Measurements from ENCODE around the gene IGF2BP2. TPM values are rescaled to one million over a fixed set of nuclear protein-coding genes. Genes with fewer than 3 reads are reported as not detected.

IGF2BP2 gene
- total and polyA plus RNA-seq, 5 donors from 2014 or later: 3.6 TPM; not detected in 4

DNA sequence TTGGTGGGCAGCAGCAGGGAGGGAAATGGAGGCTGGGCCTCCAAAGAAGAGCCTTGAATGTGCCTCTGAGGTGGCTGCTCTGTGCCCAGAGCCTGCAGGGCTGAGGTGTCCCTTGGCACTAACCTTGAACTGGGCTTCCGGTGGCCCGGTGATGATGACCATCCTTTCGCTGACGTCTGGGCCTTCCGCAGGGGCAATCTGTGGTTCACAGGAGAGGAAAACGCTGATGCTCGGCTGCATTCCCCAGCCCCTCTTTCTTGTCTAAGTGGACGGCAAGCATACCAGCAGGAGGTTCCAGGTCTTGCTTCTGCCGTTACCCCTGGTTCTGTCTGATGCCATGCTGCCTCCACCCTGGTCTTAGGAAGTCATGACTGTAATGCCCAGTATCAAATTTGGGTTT, 172.9 kb downstream of the IGF2BP2 start:
- Mint-ChIP-seq H3K4me1 (no peaks in the 10 kb centered on the region), H3K9me3 (no peaks in the 10 kb centered on the region), H3K4me3 (no peak overlapping the region), H3K36me3 (no peaks in the 10 kb centered on the region), H3K27me3 (peaks cover 14% of the 10 kb centered on the region), H3K27ac (no peak overlapping the region)
- Histone ChIP-seq H3K36me3 (ENCODE audit: control insufficient read depth, insufficient read depth, low read length) (no peaks in the 10 kb centered on the region), H3K9me3 (ENCODE audit: control insufficient read depth in 2 of 2, low read length in 2 of 2) (no peaks in the 10 kb centered on the region), H3K27me3 (ENCODE audit: control insufficient read depth, insufficient read depth, low read length) (no peaks in the 10 kb centered on the region), H3K27ac (ENCODE audit: insufficient read depth, low read length, poor library complexity, severe bottlenecking) (no peak overlapping the region), H3K4me1 (ENCODE audit: control insufficient read depth, insufficient read depth, low read length, poor library complexity, severe bottlenecking) (no peaks in the 10 kb centered on the region), H3K4me3 (ENCODE audit: low read depth, low read length) (no peak overlapping the region)
- DNase-seq (no peak), ATAC-seq (ENCODE audit: low read depth in 2 of 2) (no peak)

DNA sequence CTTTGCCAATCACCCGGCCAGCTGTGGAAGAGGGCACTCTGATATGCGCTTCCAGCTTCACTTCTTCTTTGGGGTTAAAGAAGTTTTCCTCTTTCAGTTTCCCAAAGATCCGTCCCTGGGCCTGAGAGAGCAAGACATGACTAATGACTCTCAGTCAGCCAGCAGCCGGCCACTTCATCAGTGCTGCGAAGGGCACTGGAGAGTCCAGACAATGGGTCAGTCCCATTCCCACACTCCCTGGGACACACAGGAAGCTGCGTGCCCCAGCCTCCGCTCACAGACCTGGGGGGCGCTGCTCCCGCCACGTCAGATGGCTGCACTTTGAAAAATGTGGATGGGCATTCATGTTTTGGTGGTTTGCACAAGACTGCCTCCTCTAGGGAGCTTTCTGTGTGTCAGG, 175.4 kb downstream of the IGF2BP2 start:
- no peak overlapping the region for H3K4me3 Mint-ChIP-seq
- Histone ChIP-seq H3K4me1 (ENCODE audit: control insufficient read depth, insufficient read depth, low read length, poor library complexity, severe bottlenecking) (no peaks in the 10 kb centered on the region), H3K36me3 (ENCODE audit: control insufficient read depth, insufficient read depth, low read length) (no peaks in the 10 kb centered on the region), H3K27ac (ENCODE audit: insufficient read depth, low read length, poor library complexity, severe bottlenecking) (no peak overlapping the region), H3K4me3 (ENCODE audit: low read depth, low read length) (no peak overlapping the region), H3K9me3 (ENCODE audit: control insufficient read depth in 2 of 2, low read length in 2 of 2) (no peaks in the 10 kb centered on the region), H3K27me3 (ENCODE audit: control insufficient read depth, insufficient read depth, low read length) (no peaks in the 10 kb centered on the region)
- ATAC-seq (ENCODE audit: low read depth in 2 of 2) (no peak), DNase-seq (no peak)
- H3K9me3 Mint-ChIP-seq: peaks cover 0 to 3% (median 0%) of the 10 kb centered on the region in 7 donors
- no peaks in the 10 kb centered on the region for H3K36me3 Mint-ChIP-seq
- H3K27me3 Mint-ChIP-seq: peaks cover 14% of the 10 kb centered on the region
- no peak overlapping the region for H3K27ac Mint-ChIP-seq
- H3K4me1 Mint-ChIP-seq: no peaks in the 10 kb centered on the region

DNA sequence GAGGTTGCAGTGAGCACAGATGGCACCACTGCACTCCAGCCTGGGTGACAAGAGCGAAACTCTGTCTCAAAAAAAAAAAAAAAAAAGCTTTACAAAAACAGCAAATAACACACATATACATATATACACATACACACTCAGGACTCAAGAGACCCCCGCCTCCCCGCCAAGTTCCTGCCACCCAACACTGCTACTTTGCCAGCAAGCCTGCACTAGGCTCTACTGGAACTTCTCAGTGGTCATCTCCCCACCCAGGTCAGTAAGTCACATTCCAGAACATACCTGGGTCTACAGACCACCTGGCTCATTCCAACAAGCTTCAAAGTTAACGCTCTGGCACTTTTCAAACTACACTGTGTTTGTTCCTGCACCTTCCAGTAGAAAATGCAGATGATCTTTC, 176.4 kb downstream of the IGF2BP2 start:
- no peaks in the 10 kb centered on the region for H3K36me3 ChIP-seq (ENCODE audit: control insufficient read depth, insufficient read depth, low read length)
- ATAC-seq (ENCODE audit: low read depth in 2 of 2) (no peak), DNase-seq (no peak)
- peaks cover 0 to 3% (median 0%) of the 10 kb centered on the region in 7 donors for H3K9me3 Mint-ChIP-seq
- H3K27me3 ChIP-seq (ENCODE audit: control insufficient read depth, insufficient read depth, low read length): no peaks in the 10 kb centered on the region
- no peaks in the 10 kb centered on the region for H3K9me3 ChIP-seq (ENCODE audit: control insufficient read depth in 2 of 2, low read length in 2 of 2)
- H3K27ac Mint-ChIP-seq: no peak overlapping the region
- peak overlapping the region in 1 of 4 donors; percentile 56 for H3K4me3 Mint-ChIP-seq
- H3K27me3 Mint-ChIP-seq: peaks cover 14% of the 10 kb centered on the region
- H3K36me3 Mint-ChIP-seq: no peaks in the 10 kb centered on the region
- H3K4me1 Mint-ChIP-seq: no peaks in the 10 kb centered on the region
- H3K4me1 ChIP-seq (ENCODE audit: control insufficient read depth, insufficient read depth, low read length, poor library complexity, severe bottlenecking): no peaks in the 10 kb centered on the region
- no peak overlapping the region for H3K4me3 ChIP-seq (ENCODE audit: low read depth, low read length)
- no peak overlapping the region for H3K27ac ChIP-seq (ENCODE audit: insufficient read depth, low read length, poor library complexity, severe bottlenecking)

DNA sequence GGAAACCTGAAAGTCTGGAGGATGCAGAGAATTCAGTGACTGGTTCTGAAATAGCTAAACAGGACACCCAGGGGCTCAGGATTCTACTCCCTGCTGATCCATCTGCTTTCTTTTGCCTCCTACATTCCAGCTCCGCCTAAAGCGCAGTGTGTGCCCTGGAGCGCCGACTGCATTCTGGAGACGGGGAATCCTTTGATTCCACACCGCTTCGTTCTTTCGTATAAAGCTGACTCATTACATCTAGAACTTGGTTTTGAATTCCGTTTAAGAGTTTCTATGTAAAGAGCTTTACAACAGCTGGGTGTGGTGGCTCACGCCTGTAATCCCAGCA, 177.0 kb downstream of the IGF2BP2 start:
- Histone ChIP-seq H3K4me3 (ENCODE audit: low read depth, low read length) (no peak overlapping the region), H3K27ac (ENCODE audit: insufficient read depth, low read length, poor library complexity, severe bottlenecking) (no peak overlapping the region), H3K27me3 (ENCODE audit: control insufficient read depth, insufficient read depth, low read length) (no peaks in the 10 kb centered on the region), H3K4me1 (ENCODE audit: control insufficient read depth, insufficient read depth, low read length, poor library complexity, severe bottlenecking) (no peaks in the 10 kb centered on the region), H3K9me3 (ENCODE audit: control insufficient read depth in 2 of 2, low read length in 2 of 2) (no peaks in the 10 kb centered on the region), H3K36me3 (ENCODE audit: control insufficient read depth, insufficient read depth, low read length) (no peaks in the 10 kb centered on the region)
- Mint-ChIP-seq H3K36me3 (no peaks in the 10 kb centered on the region), H3K4me3 (no peak overlapping the region), H3K27ac (no peak overlapping the region), H3K4me1 (no peaks in the 10 kb centered on the region), H3K27me3 (peaks cover 14% of the 10 kb centered on the region), H3K9me3 (peaks cover 0 to 3% (median 0%) of the 10 kb centered on the region in 7 donors)
- no peak for DNase-seq
- no peak for ATAC-seq (ENCODE audit: low read depth in 2 of 2)

DNA sequence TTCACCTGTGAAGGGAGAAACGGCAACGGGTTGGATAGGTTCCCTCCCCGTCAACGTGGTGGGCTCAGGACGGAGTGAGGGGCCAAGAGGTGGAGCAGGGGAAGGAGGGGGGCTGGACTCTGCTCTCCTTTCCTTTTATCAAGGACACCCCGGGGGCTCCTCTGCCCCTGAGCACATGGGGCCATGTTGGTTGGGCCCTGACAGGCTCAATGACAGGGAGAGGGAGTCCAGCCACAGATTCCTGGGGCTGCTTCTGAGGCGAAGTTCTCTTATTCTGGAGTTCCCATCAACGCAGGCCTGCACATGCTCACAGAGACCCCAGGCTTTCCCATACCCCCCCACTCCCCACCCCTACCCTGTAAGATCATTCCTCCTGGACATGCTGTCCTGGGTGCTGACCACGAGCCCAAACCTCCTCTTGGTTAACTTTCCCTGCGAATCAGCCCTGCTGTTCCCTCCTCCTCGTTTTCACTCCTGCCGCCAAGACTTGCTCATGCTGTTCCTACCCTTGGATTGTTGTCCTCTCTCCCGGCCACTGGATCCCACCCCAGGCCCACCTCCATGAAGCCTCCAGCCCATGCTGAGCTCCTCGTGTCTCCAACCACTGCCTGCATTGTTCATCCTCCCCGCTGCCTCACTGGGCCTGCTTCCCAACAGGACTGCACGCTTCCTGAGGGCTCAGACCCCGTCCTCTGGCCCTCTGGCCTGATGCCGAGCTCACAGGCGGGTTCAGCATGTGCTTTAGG, 177.5 kb downstream of the IGF2BP2 start:
- Mint-ChIP-seq H3K27ac (no peak overlapping the region), H3K27me3 (peaks cover 10% of the 10 kb centered on the region), H3K4me1 (no peaks in the 10 kb centered on the region), H3K4me3 (no peak overlapping the region), H3K36me3 (no peaks in the 10 kb centered on the region), H3K9me3 (peaks cover 0 to 3% (median 0%) of the 10 kb centered on the region in 7 donors)
- no peak overlapping the region for H3K27ac ChIP-seq (ENCODE audit: insufficient read depth, low read length, poor library complexity, severe bottlenecking)
- H3K4me3 ChIP-seq (ENCODE audit: low read depth, low read length): no peak overlapping the region
- no peaks in the 10 kb centered on the region for H3K9me3 ChIP-seq (ENCODE audit: control insufficient read depth in 2 of 2, low read length in 2 of 2)
- no peak for DNase-seq
- ATAC-seq (ENCODE audit: low read depth in 2 of 2): no peak
- no peaks in the 10 kb centered on the region for H3K27me3 ChIP-seq (ENCODE audit: control insufficient read depth, insufficient read depth, low read length)
- no peaks in the 10 kb centered on the region for H3K36me3 ChIP-seq (ENCODE audit: control insufficient read depth, insufficient read depth, low read length)
- H3K4me1 ChIP-seq (ENCODE audit: control insufficient read depth, insufficient read depth, low read length, poor library complexity, severe bottlenecking): no peaks in the 10 kb centered on the region

DNA sequence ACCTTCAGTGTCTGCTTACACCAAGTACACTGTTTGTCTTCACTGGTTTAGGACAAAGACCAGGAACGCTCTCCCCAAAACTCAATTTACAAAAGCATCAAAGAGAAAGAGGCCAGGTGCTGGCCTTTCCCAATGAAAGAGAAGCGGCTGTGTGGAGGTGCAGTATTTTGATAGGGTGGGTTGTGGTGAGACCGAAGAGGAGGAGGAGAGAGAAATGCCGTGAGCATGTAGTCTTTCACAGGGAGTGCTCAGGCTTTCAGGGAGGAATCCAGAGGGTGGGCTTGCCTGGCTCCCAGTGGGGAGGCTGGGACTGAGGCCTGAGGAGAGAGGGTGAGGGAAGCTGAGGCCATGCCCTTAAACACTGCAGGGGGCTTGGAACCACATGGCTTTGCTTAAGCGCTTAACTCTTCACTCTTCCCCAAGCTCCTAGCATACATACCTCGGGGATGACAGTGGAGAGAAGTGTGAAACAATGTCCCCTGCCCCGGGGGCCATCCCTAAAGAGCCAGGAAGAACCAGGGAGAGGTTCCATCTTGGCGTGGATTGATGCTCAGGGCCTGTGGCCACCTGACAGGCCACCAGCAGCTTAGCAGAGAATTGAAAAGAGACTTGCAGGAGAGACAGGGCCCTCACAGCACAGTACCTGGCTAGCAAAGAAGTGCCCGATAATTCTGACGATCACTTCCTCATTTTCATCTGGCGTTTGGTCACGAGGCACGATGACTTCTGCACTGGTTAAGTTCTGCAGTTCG, 178.3 kb downstream of the IGF2BP2 start:
- no peaks in the 10 kb centered on the region for H3K4me1 ChIP-seq (ENCODE audit: control insufficient read depth, insufficient read depth, low read length, poor library complexity, severe bottlenecking)
- Mint-ChIP-seq H3K27me3 (peaks cover 8% of the 10 kb centered on the region), H3K4me1 (no peaks in the 10 kb centered on the region), H3K36me3 (no peaks in the 10 kb centered on the region), H3K27ac (peak overlapping the region in 1 of 3 donors; percentile 32), H3K9me3 (peaks cover 0 to 3% (median 0%) of the 10 kb centered on the region in 7 donors), H3K4me3 (no peak overlapping the region)
- H3K9me3 ChIP-seq (ENCODE audit: control insufficient read depth in 2 of 2, low read length in 2 of 2): no peaks in the 10 kb centered on the region
- no peak for DNase-seq
- no peaks in the 10 kb centered on the region for H3K36me3 ChIP-seq (ENCODE audit: control insufficient read depth, insufficient read depth, low read length)
- H3K4me3 ChIP-seq (ENCODE audit: low read depth, low read length): no peak overlapping the region
- H3K27me3 ChIP-seq (ENCODE audit: control insufficient read depth, insufficient read depth, low read length): no peaks in the 10 kb centered on the region
- ATAC-seq (ENCODE audit: low read depth in 2 of 2): no peak
- H3K27ac ChIP-seq (ENCODE audit: insufficient read depth, low read length, poor library complexity, severe bottlenecking): no peak overlapping the region

DNA sequence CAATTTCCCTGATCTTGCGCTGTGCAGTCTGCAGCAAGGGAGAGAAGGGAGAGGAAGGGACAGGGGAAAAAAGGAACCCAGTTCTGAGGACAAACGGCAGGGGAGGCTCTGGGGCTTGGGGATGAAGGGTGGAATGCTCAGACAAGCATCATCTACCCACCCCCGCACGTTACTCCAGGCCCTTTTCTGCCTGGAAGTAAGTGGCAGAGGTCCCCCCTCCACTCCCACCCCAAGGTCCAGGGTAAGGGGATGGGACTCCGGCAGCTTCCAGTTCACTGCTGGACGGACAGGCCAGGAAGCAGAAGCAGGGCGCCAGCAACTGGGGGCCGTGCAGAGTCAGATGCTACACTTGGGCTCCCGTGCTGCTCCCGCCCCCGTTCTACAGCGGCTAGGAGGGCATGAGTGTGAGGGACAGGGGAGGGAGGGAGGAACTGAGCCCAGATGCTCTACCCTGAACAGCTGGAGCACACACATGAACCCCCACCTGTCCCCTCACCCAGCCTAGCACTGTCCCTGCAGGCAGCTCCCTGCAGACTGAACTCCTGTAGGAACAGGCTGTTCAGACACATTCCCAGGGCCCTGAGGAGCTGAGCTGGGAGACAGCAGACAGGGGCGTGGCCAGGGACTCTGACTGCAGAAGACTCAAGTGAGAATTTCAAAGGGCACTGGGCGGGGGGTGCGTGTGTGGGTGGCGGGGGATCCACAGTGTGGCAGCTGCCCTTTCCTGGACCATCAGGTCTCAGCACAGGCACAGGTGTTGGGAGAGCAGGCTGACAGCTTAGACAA, 179.1 kb downstream of the IGF2BP2 start:
- no peaks in the 10 kb centered on the region for H3K36me3 ChIP-seq (ENCODE audit: control insufficient read depth, insufficient read depth, low read length)
- H3K27ac ChIP-seq (ENCODE audit: insufficient read depth, low read length, poor library complexity, severe bottlenecking): no peak overlapping the region
- H3K4me1 ChIP-seq (ENCODE audit: control insufficient read depth, insufficient read depth, low read length, poor library complexity, severe bottlenecking): no peaks in the 10 kb centered on the region
- H3K9me3 Mint-ChIP-seq: peaks cover 0 to 3% (median 0%) of the 10 kb centered on the region in 7 donors
- DNase-seq (no peak), ATAC-seq (ENCODE audit: low read depth in 2 of 2) (no peak)
- H3K36me3 Mint-ChIP-seq: no peaks in the 10 kb centered on the region
- H3K27ac Mint-ChIP-seq: peak overlapping the region in 1 of 3 donors; percentile 32
- H3K27me3 Mint-ChIP-seq: peaks cover 8% of the 10 kb centered on the region
- H3K9me3 ChIP-seq (ENCODE audit: control insufficient read depth in 2 of 2, low read length in 2 of 2): no peaks in the 10 kb centered on the region
- no peaks in the 10 kb centered on the region for H3K4me1 Mint-ChIP-seq
- H3K4me3 Mint-ChIP-seq: no peak overlapping the region
- H3K4me3 ChIP-seq (ENCODE audit: low read depth, low read length): no peak overlapping the region
- no peaks in the 10 kb centered on the region for H3K27me3 ChIP-seq (ENCODE audit: control insufficient read depth, insufficient read depth, low read length)
